ENCODE data around the gene FAM209B.
"Not testable (repeated sequence)": the region's sequence is repeated elsewhere in the genome, so short reads cannot be mapped to it uniquely, and the experiment has no call there.

Gene FAM209B

GRCh38 chr20:56542489-56543030 lies 9.5 kb downstream of the FAM209B start:
- DNase-seq: no peak

DNA sequence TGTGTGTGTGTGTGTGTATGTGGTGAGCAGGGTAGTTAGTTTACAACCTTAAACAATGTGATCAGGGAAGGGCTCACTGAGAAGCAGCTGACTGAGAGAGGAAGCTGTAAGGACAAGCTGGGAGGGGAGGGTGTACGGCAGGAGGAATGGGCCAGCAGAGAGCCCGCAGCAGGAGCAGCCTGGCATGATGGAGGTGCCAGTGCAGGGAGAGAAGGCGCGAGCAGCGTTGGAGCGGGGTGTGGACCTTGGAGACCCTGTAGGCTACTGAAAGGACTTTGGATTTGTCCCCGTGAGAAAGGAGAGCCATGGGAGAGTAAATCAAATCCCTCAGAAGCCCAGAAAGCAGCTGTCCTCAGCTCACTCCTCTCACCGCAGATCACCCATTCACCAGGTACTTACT lies 18.5 kb downstream of the FAM209B start:
- DNase-seq: no peak

- no peak for DNase-seq
Observed at GRCh38 chr20:56552911-56553629, 20.0 kb downstream of the FAM209B start.

- DNase-seq: no peak
Observed at GRCh38 chr20:56554869-56555268, 21.8 kb downstream of the FAM209B start.

DNA sequence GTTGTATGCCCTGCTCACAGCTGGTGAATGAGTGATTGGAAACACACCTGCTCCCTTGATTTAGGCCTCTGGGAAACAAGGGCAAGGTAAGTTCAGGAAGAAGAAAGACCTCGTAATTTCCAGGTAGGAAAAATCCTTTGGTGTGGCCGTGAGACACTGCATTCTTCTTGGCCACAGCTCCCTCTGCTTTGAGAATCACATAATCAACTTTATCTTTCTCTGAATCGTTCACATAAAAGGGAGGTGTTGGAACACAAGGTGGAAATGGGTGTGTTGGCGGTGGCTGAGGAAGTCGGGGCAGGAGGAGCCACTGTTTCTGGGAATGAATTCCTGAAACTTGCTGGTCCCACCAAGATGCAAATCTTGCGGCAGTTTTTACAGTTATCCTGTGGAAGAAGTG lies 25.9 kb downstream of the FAM209B start:
- no peak for DNase-seq

DNA sequence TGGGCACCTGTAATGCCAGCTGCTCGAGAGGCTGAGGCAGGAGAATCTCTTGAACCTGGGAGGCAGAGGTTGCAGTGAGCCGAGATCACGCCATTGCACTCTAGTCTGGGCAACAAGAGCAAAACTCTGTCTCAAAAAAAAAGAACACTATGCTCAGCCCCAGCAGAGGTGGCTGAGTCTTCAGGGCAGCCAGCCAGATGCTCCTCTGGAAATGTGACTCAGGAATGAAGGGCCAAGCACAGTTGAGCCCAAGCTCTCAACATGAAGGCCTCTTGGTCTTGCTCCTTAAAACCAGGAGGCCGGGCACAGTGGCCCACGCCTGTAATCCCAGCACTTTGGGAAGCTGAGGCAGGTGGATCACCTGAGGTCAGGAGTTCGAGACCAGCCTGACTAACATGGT lies 31.5 kb downstream of the FAM209B start:
- DNase-seq: not testable (repeated sequence)

DNA sequence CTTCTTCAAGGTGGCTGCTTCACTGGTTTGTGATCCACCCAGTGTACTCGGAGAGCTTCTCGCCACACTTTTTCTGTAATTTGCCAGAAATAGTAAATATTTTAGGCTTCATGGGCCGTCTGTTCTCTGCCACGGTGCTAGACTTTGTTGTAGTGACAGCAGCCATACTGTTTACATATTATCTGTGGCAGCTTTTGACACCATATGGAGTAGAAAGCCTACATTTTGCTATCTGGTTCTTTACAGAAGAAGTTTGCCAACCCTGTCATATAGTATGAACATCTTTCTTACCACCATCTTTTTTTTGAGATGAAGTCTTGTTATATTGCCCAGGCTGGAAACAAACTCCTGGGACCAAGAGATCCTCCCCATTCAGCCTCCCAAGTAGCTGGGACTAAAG lies 32.5 kb downstream of the FAM209B start:
- no peak for DNase-seq

- no peak for DNase-seq
Observed at GRCh38 chr20:56566621-56567020, 33.6 kb downstream of the FAM209B start.

- DNase-seq: no peak
Observed at GRCh38 chr20:56570832-56571231, 37.8 kb downstream of the FAM209B start.

- no peak for DNase-seq
Observed at GRCh38 chr20:56572172-56572571, 39.1 kb downstream of the FAM209B start.

DNA sequence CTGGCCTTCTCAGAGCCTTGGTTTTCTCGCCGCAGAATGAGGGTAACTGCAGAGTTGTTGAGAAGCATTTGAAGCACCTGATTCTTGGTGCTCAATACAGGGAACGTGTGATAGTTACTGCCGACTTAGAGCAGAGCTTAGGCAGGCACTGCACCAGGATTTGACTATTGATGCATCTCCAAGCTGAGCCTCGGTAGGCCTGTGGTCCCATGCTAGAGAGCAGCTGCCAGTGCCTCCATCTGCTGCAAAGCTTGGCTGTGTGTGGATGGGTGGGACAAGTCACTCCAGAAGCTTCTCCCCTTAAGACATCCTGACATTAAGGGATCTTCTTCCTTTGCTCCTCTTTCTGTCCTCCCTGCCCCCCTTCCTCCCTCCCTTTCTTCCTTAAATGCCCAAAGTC lies 40.9 kb downstream of the FAM209B start:
- no peak for DNase-seq

DNA sequence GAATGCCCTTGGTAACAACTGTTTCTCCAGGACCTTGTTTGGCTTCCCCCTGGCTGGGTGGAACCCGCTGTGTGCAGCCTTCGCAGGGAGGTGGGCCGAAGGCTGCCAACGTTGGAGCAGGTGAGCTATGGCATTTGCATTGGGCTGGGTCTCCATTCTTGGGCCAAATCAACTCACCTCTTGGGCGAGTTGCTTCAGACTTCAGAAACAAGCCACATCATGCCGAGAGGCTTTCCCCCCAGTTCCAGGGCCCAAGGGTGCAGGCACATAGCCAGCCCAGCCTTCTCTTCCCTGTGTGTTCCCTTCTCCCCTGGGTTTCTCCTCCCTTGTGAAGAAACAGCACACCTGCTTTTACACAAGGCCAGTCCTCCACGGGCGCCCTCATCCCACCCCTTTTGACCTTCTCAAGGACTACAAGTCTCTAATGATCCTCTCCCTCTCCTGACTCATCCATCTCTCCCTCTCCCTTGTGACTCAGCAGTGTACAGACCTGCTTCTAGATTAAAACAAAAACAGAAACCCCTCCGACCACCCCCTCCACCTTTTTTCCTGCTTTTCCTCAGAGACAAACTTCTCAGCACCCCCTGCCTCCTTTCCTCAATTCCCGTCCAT lies 41.6 kb downstream of the FAM209B start:
- DNase-seq: no peak

DNA sequence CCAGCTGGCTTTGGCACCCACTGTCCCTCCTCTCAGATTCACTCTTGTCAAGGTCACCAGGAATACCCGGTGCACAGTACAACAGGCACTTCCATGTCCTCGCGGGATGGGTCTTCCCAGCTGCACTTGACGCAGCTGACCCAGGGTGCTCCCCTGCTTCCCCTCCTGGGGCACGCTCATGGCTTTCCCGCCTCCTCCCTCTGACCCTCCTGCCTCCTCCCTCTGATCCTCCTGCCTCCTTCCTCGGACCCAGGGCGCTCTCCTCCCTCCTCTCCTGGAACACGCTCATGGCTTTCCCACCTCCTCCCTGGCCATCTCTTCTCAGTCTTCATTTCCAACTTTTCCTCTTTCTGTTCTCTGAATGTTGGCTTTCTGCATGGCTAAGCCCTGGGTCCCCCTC lies 42.1 kb downstream of the FAM209B start:
- no peak for DNase-seq

GRCh38 chr20:56575961-56576360 lies 42.9 kb downstream of the FAM209B start:
- DNase-seq: no peak

- DNase-seq: no peak
Observed at GRCh38 chr20:56579301-56579710, 46.3 kb downstream of the FAM209B start.

DNA sequence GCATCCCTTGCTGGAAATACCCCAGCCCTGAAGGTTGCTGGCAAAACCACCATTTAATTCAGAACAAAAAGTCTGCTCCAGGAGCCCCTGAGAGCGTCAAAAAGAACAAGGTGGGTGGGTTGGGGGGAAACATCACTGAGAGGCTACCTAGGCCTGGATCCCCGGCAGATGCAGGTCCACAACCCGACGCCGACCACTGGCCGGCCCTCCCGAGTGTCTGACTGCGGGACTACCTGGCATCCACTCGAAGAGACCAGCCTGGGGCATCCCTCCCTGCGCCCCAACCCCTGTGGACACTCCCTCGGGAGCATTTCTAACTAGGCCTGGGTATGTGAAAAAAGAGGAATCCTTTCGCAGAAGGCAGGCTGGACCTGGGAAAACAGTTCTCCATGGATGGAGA lies 47.2 kb downstream of the FAM209B start:
- no peak for DNase-seq

GRCh38 chr20:56581701-56582100 lies 48.7 kb downstream of the FAM209B start:
- DNase-seq: no peak

DNA sequence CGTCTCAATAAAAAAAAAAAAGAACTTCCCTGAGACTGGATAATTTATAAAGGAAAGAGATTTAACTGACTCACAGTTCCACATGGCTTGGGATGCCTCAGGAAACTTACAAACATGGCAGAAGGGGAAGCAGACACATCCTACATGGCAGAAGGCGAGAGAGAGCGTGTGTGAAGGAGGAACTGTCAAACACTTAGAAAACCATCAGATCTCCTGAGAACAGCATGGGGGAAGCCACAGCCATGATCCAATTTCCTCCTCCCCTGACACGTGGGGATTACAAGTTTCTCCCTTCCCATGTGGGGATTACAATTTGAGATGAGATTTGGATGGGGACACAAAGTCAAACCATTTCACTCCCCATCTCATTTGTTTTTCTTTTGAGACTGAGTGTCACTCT lies 49.5 kb downstream of the FAM209B start:
- DNase-seq: no peak

DNA sequence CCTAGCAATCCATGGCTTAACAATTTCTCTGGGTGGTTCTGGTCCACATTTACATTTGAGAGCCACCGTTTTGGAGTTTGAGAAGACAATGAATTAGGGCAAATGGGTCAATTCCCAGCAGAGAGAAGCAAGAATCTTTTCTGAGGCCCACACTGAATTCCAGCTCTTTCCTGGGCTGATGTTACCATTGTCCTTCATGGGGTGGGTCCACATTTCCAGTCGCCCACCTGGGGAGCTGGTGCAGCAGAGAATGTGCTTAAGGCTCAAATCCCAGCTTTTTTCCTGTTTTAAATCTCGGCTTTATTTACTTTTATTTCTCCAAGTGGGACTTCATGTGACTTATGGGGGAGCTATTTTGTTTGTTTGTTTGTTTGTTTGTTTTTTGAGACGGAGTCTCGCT lies 51.9 kb downstream of the FAM209B start:
- no peak for DNase-seq
